Activated gamma-delta T cell treated with Interleukin-2 at 50 U/mL for 16 hours (primary cell): ENCODE results near the gene HECTD2.
A peak's percentile ranks its signal among the peaks of the same experiment; 100 is the strongest.
"Not testable (repeated sequence)": the region's sequence is repeated elsewhere in the genome, so short reads cannot be mapped to it uniquely, and the experiment has no call there.

ENCODE experiments used
- DNase-seq: peaks from one replicate; pipeline ENCODE4 v3.0.0-alpha.2; 2020

Gene HECTD2

GRCh38 chr10:91409869-91410637 lies at the start of gene HECTD2:
Gene HECTD2, plus strand, starts transcription at chr10:91410344. Its CDS starts 95 bp downstream, at chr10:91410439.
- peak; percentile 76 for DNase-seq

GRCh38 chr10:91360461-91360860 lies 49.7 kb upstream of the HECTD2 start:
- no peak for DNase-seq

- DNase-seq: not testable (repeated sequence)
Measured at GRCh38 chr10:91365519-91365918, 44.6 kb upstream of the HECTD2 start.

GRCh38 chr10:91366704-91367103 lies 43.4 kb upstream of the HECTD2 start:
- no peak for DNase-seq

- no peak for DNase-seq
Measured at GRCh38 chr10:91367127-91367531, 43.0 kb upstream of the HECTD2 start.

- no peak for DNase-seq
Measured at GRCh38 chr10:91367558-91367957, 42.6 kb upstream of the HECTD2 start.

- not testable (repeated sequence) for DNase-seq
Measured at GRCh38 chr10:91369978-91370589, 40.1 kb upstream of the HECTD2 start.

- no peak for DNase-seq
Measured at GRCh38 chr10:91374052-91374451, 36.1 kb upstream of the HECTD2 start.

- peak; percentile 29 for DNase-seq
Measured at GRCh38 chr10:91378061-91378460, 32.1 kb upstream of the HECTD2 start.

- DNase-seq: no peak
Measured at GRCh38 chr10:91380873-91381256, 29.3 kb upstream of the HECTD2 start.

- DNase-seq: no peak
Measured at GRCh38 chr10:91381257-91381891, 28.8 kb upstream of the HECTD2 start.

- DNase-seq: no peak
Measured at GRCh38 chr10:91385306-91386085, 24.6 kb upstream of the HECTD2 start.

- DNase-seq: peak; percentile 14
Measured at GRCh38 chr10:91389636-91390512, 20.3 kb upstream of the HECTD2 start.

GRCh38 chr10:91390513-91390825 lies 19.7 kb upstream of the HECTD2 start:
- DNase-seq: not testable (repeated sequence)

GRCh38 chr10:91391920-91392319 lies 18.2 kb upstream of the HECTD2 start:
- DNase-seq: no peak

GRCh38 chr10:91406322-91406721 lies 3.8 kb upstream of the HECTD2 start:
- DNase-seq: no peak

- DNase-seq: no peak
Measured at GRCh38 chr10:91409069-91409868, 875 bp upstream of the HECTD2 start.

- DNase-seq: no peak
Measured at GRCh38 chr10:91410638-91411371, 661 bp downstream of the HECTD2 start.

- DNase-seq: no peak
Measured at GRCh38 chr10:91411621-91412020, 1.5 kb downstream of the HECTD2 start.

- DNase-seq: no peak
Measured at GRCh38 chr10:91412354-91413087, 2.4 kb downstream of the HECTD2 start.
